RWPE2 (cell line): ENCODE results near the gene CLDND1.

Source experiments
- ATAC-seq: fragments of 200-7000 bp; cut with Tn5 transposase; 3 replicates; pipeline ENCODE4 v1.9.1; 2021; ENCODE audit warnings: low read depth
- DNase-seq: peaks from one replicate; pipeline ENCODE4 v3.0.0-alpha.2; 2020; ENCODE audit warnings: low spot score
- H3K27ac ChIP-seq: fragments of 450-650 bp; 2 replicates; pipeline ENCODE4 v1.5.1; 2017; ENCODE audit warnings: mild to moderate bottlenecking; ENCODE audit not compliant: poor library complexity, severe bottlenecking
- H3K27me3 ChIP-seq: fragments of 250-450 bp; sonication (Bioruptor Pico); 2 replicates; pipeline ENCODE4 v1.5.1; 2021; ENCODE audit warnings: mild to moderate bottlenecking, moderate library complexity; ENCODE audit not compliant: insufficient read depth, poor library complexity, severe bottlenecking
- H3K36me3 ChIP-seq: fragments of 250-450 bp; sonication (Bioruptor Pico); 2 replicates; pipeline ENCODE4 v1.5.1; 2020; ENCODE audit warnings: low read depth, mild to moderate bottlenecking, moderate library complexity
- H3K4me1 ChIP-seq: fragments of 250-450 bp; sonication (Bioruptor Pico); 2 replicates; pipeline ENCODE4 v1.5.1; 2021; ENCODE audit warnings: mild to moderate bottlenecking, moderate library complexity; ENCODE audit not compliant: insufficient read depth, poor library complexity, severe bottlenecking
- H3K4me3 ChIP-seq: fragments of 250-450 bp; sonication (Bioruptor Pico); 2 replicates; pipeline ENCODE4 v1.5.1; 2021; ENCODE audit warnings: mild to moderate bottlenecking, moderate library complexity; ENCODE audit not compliant: severe bottlenecking
- H3K9me3 ChIP-seq: fragments of 250-450 bp; sonication (Bioruptor Pico); 2 replicates; pipeline ENCODE4 v1.5.1; 2021; ENCODE audit warnings: mild to moderate bottlenecking, moderate library complexity; ENCODE audit not compliant: severe bottlenecking
- TF ChIP-seq, protein P1 (sequence below): fragments of 450-650 bp; IDR thresholded peaks from one replicate; pipeline ENCODE4 v1.5.1; 2017; ENCODE audit warnings: mild to moderate bottlenecking, moderate library complexity; ENCODE audit not compliant: poor library complexity, severe bottlenecking

The CLDND1 gene

DNA sequence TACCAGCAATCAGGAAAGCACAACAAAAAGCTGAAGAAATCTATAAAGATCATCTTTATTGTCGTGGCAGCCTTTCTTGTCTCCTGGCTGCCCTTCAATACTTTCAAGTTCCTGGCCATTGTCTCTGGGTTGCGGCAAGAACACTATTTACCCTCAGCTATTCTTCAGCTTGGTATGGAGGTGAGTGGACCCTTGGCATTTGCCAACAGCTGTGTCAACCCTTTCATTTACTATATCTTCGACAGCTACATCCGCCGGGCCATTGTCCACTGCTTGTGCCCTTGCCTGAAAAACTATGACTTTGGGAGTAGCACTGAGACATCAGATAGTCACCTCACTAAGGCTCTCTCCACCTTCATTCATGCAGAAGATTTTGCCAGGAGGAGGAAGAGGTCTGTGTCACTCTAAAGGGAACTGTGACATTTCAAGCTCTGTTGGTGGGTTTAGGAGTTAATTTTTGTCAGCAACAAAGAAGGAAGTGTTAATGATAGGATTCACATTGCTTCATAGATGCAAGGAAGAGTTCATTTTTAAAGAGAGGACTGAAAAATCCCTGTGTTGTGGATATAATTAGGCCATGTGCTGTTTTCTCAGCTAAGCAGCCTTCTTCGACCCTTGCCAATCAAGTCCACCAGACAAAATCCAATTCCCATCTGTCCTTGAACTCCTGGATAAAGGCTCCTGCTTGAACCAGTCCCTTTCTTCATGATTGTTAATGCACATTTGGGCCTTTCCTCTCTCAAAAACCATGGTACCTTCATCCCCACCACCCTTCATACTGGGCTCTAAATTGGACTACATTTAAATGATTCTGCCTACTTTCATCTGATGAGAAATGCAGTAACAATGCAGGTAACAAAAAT, 10.2 kb upstream of the CLDND1 start:
- no peaks in the 10 kb centered on the region for H3K27me3 ChIP-seq
- ATAC-seq: no peak
- TF ChIP-seq, protein P1, sequence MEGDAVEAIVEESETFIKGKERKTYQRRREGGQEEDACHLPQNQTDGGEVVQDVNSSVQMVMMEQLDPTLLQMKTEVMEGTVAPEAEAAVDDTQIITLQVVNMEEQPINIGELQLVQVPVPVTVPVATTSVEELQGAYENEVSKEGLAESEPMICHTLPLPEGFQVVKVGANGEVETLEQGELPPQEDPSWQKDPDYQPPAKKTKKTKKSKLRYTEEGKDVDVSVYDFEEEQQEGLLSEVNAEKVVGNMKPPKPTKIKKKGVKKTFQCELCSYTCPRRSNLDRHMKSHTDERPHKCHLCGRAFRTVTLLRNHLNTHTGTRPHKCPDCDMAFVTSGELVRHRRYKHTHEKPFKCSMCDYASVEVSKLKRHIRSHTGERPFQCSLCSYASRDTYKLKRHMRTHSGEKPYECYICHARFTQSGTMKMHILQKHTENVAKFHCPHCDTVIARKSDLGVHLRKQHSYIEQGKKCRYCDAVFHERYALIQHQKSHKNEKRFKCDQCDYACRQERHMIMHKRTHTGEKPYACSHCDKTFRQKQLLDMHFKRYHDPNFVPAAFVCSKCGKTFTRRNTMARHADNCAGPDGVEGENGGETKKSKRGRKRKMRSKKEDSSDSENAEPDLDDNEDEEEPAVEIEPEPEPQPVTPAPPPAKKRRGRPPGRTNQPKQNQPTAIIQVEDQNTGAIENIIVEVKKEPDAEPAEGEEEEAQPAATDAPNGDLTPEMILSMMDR: no peak
- H3K36me3 ChIP-seq: no peaks in the 10 kb centered on the region
- H3K4me1 ChIP-seq: no peaks in the 10 kb centered on the region
- H3K27ac ChIP-seq: no peak overlapping the region
- H3K4me3 ChIP-seq: no peak overlapping the region
- no peaks in the 10 kb centered on the region for H3K9me3 ChIP-seq
- no peak for DNase-seq

DNA sequence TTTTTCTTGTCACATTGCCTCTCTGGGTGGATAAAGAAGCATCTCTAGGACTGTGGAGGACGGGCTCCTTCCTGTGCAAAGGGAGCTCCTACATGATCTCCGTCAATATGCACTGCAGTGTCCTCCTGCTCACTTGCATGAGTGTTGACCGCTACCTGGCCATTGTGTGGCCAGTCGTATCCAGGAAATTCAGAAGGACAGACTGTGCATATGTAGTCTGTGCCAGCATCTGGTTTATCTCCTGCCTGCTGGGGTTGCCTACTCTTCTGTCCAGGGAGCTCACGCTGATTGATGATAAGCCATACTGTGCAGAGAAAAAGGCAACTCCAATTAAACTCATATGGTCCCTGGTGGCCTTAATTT, 9.6 kb upstream of the CLDND1 start:
- no peaks in the 10 kb centered on the region for H3K9me3 ChIP-seq
- H3K4me1 ChIP-seq: no peaks in the 10 kb centered on the region
- ATAC-seq: no peak
- H3K4me3 ChIP-seq: no peak overlapping the region
- TF ChIP-seq, protein P1: no peak
- H3K36me3 ChIP-seq: no peaks in the 10 kb centered on the region
- H3K27me3 ChIP-seq: no peaks in the 10 kb centered on the region
- no peak for DNase-seq
- H3K27ac ChIP-seq: no peak overlapping the region

DNA sequence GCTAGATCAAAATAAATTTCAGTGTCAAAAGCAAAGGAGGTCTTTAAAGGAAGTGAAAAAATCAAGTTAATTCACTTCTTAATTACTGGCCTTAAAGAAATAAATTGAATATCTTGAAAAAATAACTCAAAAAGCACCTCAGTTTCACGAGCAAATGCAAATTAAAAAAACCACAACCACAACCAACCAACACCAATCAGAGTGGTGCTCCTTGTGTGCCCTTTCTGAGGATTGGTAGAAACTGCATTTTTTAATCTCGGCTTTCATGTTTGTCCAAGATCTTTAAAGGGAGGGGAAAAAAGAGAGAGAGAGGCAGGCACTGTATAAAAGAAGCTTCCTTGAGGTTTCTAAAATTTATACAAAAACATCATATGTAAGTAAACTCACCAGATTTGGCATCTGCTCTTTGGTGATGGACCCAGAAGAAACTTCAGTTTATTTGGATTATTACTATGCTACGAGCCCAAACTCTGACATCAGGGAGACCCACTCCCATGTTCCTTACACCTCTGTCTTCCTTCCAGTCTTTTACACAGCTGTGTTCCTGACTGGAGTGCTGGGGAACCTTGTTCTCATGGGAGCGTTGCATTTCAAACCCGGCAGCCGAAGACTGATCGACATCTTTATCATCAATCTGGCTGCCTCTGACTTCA, 9.0 kb upstream of the CLDND1 start, which contains the start of gene GPR15:
TSS of gene GPR15 (plus strand) at position 357 of the 653 bp plus-strand sequence. CDS start at position 413, 56 bp downstream.
- TF ChIP-seq, protein P1: no peak
- no peaks in the 10 kb centered on the region for H3K36me3 ChIP-seq
- ATAC-seq: no peak
- H3K4me3 ChIP-seq: no peak within 1 kb of the TSS
- H3K4me1 ChIP-seq: no peaks in the 10 kb centered on the region
- H3K27ac ChIP-seq: no peak within 1 kb of the TSS
- DNase-seq: no peak
- H3K9me3 ChIP-seq: no peaks in the 10 kb centered on the region
- H3K27me3 ChIP-seq: no peaks in the 10 kb centered on the region

DNA sequence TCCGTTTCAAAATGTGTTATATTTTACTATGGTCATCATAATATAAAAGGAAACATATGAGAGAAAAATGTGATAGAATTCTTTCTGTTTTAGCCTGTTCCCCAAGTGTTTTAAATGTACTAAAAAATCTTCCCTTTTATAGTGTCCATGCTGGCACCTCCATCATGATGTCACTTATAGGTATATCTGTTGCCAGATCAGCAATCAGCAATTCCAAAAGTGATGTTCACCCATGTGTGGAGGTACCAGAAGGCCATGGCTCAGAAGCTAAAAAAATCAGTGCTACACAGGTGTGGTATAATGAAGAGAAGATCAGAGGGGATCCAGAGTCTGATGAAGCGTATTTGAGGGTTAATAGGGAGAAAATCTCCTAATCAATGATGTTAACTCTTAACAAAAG, 8.0 kb upstream of the CLDND1 start:
- TF ChIP-seq, protein P1: no peak
- no peak for ATAC-seq
- no peak for DNase-seq
- Histone ChIP-seq H3K4me1 (no peaks in the 10 kb centered on the region), H3K9me3 (no peaks in the 10 kb centered on the region), H3K36me3 (no peaks in the 10 kb centered on the region), H3K27me3 (no peaks in the 10 kb centered on the region), H3K4me3 (no peak overlapping the region), H3K27ac (no peak overlapping the region)
